OCI-M1 (cell line): ENCODE results near the gene WSB1.
A peak's percentile ranks its signal among the peaks of the same experiment; 100 is the strongest.
"Not testable (repeated sequence)": the region's sequence is repeated elsewhere in the genome, so short reads cannot be mapped to it uniquely, and the experiment has no call there.

Source experiments
- DNase-seq: peaks from one replicate; lab custom pipeline; 2025; lab: John Stamatoyannopoulos, UW

Gene WSB1

DNA sequence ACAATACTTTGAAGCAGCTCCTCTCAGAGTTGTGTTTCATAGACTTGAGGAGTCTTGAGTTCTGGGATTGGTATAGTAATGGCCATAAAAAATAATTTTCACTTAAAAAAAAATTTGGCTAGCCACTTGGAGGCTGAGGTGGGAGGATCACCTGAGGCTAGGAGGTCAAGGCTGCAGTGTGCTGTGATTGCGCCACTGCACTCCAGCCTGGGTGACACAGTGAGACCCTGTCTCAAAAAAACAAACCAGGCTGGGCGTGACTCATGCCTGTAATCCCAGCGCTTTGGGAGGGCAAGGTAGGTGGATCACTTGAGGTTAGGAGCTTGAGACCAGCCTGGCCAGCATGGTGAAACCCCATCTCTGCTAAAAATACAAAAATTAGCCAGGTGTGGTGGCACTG, 14.8 kb upstream of the WSB1 start:
- not testable (repeated sequence) for DNase-seq

DNA sequence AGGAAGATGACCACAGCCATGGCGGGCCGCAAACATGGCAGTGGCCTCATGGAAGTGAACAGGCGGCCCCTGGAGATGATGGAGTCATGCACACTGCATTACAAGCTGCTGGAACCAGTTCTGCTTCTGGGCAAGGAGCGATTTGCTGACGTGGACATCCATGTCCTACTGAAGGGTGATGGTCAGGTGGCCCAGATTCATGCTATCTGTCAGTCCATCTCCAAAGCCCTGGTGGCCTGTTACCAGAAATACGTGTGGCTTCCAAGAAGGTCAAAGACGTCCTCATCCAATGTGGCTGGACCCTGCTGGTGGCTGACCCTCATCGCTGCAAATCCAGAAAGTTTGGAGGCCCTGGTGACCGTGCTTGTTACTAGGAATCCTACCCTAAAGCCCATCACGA, 13.4 kb upstream of the WSB1 start:
- no peak for DNase-seq

DNA sequence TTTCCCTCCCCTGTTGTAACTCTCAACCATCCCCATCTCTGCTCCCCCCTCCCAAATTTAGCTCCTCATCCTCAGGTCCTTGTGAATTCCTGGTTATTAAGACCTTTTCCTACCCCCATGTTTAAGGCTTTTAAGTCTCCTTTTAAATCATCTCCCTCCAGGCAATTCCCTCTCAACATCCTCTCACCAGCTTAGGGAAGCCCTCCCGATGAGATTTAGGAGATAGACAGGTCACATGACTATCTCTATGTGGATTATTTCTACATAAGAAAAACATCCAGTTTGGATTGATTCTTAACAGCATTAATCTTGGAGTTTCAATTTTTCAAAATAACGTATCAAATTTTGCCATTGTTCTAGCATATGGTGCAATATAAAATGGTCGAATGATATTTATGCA, 12.5 kb upstream of the WSB1 start:
- DNase-seq = no peak

DNA sequence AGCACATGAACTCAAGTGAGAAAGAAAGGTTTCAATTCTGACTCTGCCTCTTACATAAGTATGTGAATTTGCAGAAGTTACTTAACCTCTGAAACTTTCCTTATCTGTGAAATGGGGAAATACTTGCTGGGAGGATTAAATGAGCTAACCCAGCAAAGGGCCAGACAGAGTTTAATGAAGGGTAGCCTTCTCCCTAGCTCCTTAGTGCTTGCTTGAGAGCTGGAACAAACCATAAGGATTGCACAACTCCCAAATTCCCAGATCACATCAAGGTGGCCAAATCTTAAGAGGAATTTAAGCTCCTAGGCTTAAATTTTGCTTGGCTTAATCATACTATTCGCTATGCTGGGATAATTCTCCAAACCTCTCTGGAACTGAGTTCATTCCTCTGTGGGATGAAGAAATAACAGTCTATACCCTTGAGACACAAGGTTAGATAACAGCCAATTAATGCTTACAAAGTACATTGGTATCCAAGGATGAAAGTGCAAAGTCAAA, 11.8 kb upstream of the WSB1 start:
- DNase-seq = peak; percentile 83

DNA sequence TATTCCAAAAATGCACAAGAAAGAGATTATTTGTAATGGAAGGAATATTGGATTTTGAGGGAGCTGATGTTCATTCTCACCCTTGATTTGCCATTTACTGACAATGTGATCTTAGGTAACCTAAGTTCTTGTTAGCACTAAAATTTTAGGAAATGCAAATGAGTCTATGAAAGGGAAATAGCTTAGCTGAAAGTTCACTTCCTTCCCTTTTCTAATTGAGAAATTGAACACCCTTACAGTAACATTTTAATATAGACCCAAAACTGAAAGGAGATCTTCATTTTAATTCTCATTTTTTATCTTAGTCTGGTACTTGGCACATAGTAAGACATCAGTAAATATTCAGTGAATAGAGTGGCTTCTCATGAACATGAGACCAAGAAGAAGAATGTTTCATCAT, 10.9 kb upstream of the WSB1 start:
- no peak for DNase-seq

DNA sequence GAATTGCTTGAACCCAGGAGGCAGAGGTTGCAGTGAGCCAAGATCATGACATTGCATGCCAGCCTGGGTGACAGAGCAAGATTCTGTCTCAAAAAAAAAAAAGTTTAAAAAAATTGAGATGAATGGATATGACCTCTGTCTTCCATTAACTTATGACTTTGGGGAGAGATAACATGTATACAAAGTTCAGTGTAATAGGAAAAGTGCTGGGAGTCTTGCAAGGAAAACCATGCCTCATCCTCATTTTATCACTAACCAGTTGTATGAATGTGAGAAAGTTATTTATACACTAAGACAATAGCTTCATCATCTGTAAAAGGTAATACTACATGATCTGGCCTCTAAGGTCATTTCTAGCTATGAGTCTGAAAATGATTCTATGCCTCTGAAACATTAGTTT, 10.2 kb upstream of the WSB1 start:
- no peak for DNase-seq

DNA sequence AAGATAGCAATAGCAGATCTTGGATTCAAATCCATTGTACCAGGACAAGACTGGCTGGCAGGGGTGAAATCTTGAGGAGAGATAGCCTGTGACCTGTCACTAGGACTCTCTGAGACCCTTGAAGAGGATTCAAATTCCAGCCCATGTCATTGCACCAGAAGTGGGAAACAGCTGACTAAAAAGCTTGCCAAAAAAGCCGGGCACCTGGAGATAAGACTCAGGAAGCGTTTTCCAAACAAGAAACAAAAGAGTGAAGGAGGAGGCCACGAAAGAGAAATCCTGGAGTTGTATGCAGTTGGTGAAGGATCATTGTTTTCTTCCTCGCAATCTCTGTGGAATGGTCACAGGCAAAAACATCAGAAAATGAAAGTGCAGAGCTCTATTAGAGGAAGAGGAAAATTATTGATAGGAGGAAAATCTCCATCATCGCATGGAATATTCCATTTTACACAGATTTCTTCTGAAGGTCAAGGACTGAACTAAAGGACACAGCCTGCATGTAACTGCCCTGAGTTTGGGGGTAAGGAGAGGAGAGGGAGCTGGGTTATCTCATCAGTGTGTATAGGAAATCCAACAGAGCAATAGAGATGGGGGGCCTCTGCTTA, 9.0 kb upstream of the WSB1 start:
- no peak for DNase-seq

DNA sequence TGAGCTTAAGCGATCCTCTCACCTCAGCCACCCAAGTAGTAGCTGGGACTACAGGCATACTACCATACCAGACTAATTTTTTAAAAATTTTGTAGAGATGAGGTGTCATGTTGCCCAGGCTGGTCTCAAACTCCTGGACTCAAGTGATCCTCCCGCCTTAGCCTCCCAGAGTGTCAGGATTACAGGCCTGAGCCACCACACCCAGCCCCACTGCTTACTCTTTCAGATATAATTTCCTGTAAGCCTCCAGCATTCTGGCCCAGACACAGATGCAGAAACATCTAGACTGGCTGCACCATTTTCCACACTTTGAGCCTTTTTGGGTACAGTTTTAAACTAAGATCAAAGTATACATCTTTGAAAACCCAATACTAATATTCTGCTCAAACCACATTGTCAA, 8.4 kb upstream of the WSB1 start:
- no peak for DNase-seq

DNA sequence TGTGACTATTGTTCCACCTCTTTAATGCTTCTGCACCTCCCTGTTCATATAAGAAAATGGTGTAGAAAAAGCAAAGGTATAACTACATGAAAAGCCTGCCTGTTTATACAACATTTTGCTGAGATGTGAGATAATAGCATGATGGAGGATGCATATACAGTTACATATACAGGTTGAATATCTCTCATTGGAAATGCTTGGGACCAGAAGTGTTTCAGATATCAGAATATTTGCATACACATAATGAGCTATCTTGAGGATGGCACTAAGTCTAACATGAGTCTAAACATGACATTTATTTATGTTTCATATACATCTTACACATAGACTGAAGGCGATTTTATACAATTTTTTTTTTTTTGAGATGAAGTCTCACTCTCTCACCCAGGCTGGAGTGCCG, 5.7 kb upstream of the WSB1 start:
- no peak for DNase-seq

DNA sequence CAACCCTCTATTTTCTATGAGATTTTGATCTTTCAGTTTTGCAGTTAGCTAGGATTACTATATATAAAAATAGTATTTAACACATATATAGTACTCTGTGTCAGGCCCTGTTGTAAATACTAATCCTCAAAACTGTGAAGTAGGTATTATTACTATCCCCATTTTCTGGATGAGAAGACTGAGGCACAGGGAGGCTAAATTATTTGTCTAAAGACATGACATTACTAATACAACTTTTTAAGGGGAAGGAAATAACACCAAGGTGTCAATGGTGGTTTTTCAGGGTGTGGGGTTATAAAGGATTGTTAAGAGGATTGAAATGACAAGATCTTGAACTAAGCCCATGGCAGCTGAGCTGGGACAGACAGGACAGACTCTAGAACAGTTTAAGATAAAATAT, 4.1 kb upstream of the WSB1 start:
- no peak for DNase-seq

DNA sequence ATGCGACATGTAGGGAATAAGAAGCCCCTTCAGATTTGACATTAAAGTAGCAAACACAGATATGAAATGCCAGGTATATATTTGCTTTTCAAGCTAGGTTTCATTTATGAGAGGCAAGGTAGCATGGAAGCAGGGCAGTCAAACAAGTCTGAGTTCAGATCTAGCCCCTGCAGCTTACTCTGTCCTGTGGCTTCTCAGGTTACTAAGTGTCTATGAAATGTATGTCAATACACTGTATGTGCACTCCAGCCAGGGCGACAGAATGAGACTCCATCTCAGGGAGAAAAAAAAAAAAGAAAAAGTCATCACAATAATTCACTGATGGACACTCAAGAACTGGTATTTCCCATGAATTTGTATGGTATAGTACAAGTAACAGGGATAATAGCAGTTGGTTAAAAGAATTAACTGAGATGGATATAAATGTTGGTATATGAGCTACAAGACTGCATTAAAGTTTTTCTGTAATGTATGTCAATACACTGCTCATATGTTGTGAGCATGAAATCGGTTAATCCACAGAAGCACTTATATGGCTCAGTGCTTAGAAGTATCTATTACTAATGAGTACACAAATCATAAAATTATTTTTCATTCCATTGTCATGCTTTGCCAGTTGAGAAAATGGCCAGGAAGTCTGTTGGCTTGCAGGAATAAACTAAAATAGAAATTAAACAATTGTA, 2.9 kb upstream of the WSB1 start:
- DNase-seq = no peak

DNA sequence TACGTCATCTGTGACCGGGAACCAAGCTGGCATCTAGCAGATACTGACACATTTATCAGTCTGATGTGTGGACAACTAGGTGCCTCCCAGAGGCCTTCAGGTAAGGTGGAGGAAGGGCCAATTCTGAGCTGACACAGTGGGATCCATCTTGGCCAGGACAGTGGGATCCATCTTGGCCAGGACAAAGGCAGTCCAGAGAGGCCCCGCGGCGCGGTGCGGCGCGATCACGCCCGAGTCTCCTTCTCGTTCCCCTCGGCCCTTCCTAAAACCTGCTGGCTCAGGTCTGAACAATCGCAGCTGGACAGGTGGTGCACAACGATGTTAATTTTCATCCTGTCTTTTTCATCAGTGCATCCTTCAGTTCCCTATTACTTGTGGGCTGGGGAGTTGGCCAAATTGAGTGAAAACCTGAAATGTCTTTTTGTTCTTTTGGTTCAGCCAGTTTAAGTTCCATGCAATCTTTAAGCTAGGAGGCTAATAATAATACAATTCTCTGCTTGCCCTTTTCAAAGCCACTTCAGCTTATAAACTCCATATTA, 486 bp upstream of the WSB1 start:
- peak; percentile 60 for DNase-seq

DNA sequence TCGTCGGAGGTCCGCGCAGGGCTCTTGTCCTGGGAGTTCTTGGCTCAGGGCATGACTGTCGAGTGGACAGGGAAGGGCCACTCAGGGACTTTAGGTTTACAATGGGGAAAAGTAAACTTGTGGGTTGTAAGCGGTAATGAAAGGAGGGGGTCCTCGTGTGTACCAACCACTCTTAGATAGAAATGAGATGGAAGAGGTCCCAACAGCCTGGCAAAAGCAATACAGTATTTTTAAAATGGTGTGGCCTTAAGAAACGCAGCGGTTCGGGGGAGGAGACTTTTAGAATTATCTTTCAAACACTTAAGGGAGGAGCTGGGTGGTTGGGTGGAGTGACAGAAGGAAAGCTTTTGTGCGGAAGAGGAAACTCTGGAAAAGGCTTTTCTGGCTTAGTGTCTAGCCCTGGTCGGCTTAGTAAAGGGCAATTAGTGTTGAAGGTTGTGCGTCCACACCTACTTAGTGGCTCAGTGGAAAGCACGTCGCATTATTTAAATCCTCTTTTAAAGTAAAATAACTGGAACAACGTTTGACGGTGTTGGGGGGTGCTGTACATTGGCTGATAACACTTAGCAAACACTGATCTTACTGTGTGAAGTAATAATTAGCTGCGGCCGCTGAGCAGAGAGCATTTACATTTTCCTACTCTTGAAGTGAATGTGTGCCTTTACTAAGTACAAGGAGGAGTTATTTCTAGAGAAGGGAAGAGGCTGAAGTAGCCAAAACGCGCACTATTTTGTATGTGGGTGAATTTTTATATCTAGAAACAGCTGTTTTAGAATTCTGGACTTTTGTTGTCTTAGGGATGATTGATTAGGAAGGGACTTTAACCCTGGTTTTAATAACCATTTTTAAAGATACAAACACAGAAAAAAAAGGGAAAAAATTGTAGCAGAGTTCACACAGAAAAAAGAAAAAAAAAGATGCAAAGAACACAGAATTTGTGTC, 1.0 kb downstream of the WSB1 start:
- DNase-seq = peak; percentile 98

DNA sequence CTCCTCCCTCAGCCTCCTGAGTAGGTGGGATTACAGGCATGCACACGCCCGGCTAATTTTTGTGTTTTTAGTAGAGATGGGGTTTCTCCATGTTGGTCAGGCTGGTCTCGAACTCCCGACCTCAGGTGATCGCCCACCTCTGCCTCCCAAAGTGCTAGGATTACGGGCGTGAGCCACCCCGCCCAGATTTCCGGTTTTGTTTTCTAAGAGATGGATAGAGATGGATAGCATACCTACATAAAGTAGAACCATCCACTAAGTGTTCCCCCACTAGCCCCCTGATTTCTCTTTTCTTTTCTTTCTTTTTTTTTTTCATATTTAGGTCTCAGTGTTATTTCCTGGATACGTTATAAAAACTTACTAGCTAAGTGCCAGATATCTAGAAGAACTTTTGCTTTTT, 2.0 kb downstream of the WSB1 start:
- DNase-seq = peak; percentile 52

DNA sequence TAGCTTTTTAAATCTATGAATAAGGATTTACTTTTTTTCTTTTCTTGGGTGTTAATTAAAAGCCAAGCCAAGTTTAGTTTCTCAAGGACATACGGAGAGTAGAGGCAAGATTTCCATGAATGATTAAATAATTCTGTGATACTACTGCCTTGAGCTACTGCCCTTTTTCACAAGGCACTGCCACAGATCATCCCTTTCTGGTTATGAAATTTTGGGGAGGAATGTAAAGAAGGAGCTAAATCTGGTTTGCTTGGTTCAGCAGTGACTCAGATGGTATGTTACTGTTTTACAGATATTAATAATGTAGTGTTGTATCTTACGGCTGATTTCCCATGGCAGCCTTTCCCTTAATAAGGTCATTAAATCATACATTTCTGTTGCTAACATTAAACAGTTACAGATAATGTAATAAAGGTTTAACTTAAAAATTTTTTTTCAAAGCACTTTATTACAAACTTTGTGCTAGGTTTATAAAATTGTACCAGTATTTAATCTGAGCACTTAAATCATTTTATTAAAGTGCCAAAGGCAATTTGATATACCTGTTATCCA, 2.6 kb downstream of the WSB1 start:
- DNase-seq = peak; percentile 52

DNA sequence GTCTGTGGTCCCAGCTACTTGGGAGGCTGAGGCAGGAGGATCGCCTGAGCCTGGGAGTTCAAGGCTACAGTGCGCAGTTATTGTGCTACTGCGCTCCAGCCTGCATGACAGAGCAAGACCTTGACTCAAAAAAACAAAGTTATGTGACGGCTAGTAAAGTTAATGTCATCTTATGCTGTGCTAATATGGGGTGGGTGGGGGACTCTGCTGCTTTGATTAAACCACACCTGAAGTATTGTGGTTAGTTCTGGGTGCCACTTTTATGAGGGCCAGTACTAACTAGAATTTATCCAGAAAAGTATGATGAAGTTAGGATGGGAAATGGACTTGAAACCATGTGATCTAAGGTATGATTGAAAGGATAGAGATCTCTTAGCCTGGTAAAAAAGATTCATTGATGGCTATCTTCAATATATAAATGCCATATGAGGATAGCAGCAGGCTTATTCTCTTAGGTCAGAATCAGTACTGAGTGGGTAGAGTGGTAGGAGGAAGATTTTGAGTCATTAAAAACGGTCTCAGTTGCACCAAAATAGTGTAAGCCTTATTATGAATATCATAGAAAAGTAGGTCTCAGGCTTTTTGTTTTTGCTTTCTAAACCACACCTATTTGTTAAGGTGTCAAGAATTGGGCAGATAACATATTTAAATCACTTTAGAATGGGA, 5.6 kb downstream of the WSB1 start:
- no peak for DNase-seq

DNA sequence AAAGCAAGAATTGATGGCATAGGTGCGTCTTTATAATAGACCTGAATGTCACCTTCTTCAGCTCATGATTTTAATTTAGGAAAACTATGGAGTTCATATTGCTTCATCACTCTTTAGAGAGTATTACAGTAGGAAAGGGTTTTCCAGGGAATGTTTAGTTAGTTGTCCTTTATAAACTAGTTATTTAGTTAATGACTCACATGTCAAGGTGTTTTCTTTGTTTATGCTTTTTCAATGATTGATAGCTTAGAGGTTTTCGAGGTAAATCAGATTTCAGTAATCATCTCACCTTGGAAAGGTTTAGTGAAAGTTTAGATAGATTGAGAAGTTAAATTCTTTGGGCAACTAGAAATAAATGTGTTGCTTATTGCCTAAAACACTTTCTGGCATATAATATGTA, 9.8 kb downstream of the WSB1 start:
- DNase-seq = no peak

DNA sequence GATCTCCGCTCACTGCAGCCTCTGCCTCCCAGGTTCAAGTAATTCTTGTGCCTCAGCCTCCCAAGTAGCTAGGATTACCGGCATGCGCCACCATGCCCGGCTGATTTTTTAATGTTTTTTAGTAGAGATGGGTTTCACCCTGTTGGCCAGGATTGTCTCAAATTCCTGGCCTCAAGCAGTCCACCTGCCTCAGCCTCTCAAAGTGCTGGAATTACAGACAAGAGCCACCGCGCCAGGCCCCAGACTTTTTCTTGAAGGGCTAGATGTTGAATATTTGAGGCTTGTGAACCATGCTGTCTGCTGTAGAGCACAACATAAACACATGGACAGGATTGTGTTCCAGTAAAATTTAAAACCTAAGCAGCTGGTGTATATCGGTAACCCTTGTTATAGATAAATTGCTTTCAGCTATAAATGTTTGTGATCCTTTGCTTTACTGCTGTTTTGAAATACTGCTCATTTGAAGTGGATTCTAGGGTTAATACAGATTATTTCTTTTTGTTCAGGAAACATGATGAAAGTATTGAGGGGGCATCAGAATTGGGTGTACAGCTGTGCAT, 12.4 kb downstream of the WSB1 start:
- no peak for DNase-seq

DNA sequence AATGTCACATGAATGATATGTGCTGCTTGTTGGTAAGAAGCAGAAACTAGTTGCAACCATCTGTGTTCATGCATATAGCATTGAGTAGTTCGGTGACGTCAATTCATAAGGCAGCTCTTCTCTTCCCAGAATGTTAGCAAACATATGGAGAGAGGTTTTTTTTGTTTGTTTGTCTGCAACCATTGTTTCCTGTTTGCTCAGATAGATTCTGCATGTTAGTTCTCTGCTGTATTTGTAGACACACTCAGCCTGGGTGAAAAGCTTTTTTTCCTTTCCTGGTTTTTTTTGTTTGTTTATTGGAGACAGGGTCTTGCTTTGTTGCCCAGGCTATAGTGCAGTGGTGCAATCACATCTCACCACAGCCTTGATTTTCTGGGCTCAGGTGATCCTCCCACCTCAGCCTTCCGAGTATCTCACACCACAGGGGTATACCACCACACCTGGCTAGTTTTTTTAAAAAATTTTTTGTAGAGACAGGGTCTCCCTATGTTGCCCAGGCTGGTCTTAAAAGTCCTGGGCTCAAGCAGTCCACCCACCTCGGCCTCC, 16.7 kb downstream of the WSB1 start:
- no peak for DNase-seq

DNA sequence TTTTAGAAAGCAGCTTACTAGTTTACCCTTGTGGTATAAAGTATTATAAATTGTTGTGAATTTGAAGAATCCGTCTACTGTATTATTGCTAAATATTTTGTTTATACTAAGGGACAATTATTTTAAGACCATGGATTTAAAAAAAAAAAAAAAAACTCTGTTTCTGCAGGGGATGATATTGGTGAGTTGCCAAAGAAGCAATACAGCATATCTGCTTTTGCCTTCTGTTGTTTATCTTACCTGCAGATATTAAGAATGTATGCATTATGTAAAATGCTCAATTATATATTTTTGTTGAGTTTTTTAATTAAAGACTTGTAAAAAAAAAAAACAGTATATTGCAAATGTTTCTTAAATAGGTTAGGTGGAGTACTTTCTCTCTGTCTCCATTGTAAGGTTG, 19.4 kb downstream of the WSB1 start:
- no peak for DNase-seq

DNA sequence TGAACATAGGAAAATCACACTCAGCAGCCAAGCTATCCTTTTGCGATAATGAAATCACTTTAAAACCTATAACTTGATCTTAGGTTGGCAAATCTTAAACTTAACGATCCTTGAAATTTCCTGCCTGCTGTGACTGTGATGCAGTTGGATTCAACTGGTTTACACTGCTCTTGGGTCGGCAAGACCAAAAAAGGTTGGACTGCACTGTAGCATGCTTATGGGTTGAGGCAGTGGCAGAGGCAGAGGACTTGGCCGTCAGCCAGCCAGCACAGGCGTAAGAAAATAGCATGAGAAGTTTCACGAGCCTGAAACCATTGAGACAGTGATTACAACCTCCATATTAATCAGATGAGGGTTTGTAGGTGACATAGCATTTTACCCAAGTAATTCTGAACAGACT, 21.4 kb downstream of the WSB1 start:
- DNase-seq = no peak
